HEK293T (cell line): ENCODE results near the gene UVRAG.
A peak's percentile ranks its signal among the peaks of the same experiment; 100 is the strongest.

ENCODE experiments used
- CTCF ChIA-PET: fragments of 350-600 bp; formaldehyde crosslinking; extraction: SDS; loops from one replicate; lab custom pipeline; 2021; ENCODE audit warnings: antibody characterized with exemption, inconsistent platforms; lab: Yijun Ruan, JAX
- POLR2A ChIA-PET: fragments of 350-600 bp; formaldehyde crosslinking; extraction: SDS; loops from one replicate; lab custom pipeline; 2020; ENCODE audit warnings: antibody characterized with exemption, inconsistent platforms; lab: Yijun Ruan, JAX
- DNase-seq: peaks from one replicate; pipeline ENCODE4 v3.0.0; 2012; ENCODE audit warnings: mixed read lengths; ENCODE audit errors: extremely low spot score
- ARNT ChIP-seq: fragments of 450-650 bp; IDR thresholded peaks from 2 replicates; pipeline ENCODE4 v1.6.1; 2017; ENCODE audit warnings: mild to moderate bottlenecking
- BHLHE40 ChIP-seq: fragments of 450-650 bp; IDR thresholded peaks from 2 replicates; pipeline ENCODE4 v1.6.1; 2016; ENCODE audit warnings: mild to moderate bottlenecking, moderate library complexity, borderline replicate concordance
- CTBP1 ChIP-seq: fragments of 450-650 bp; IDR thresholded peaks from 2 replicates; pipeline ENCODE4 v1.6.1; 2016; ENCODE audit warnings: borderline replicate concordance
- ELF4 ChIP-seq: fragments of 450-650 bp; IDR thresholded peaks from 2 replicates; pipeline ENCODE4 v1.6.1; 2017; ENCODE audit warnings: antibody characterized with exemption
- FOXA1 ChIP-seq: fragments of 450-650 bp; IDR thresholded peaks from 2 replicates; pipeline ENCODE4 v1.6.1; 2016; ENCODE audit warnings: mild to moderate bottlenecking
- FOXK2 ChIP-seq: fragments of 450-650 bp; IDR thresholded peaks from 2 replicates; pipeline ENCODE4 v1.6.1; 2016; ENCODE audit warnings: mild to moderate bottlenecking
- FOXM1 ChIP-seq: fragments of 450-650 bp; IDR thresholded peaks from 2 replicates; pipeline ENCODE4 v1.6.1; 2017; ENCODE audit warnings: mild to moderate bottlenecking, borderline replicate concordance
- HDGF ChIP-seq: fragments of 450-650 bp; IDR thresholded peaks from 2 replicates; pipeline ENCODE4 v1.6.1; 2017; ENCODE audit warnings: antibody characterized with exemption, borderline replicate concordance
- L3MBTL2 ChIP-seq: fragments of 450-650 bp; conservative IDR thresholded peaks from 2 replicates; pipeline ENCODE4 v1.6.1; 2016; ENCODE audit warnings: mild to moderate bottlenecking
- LEF1 ChIP-seq: fragments of 450-650 bp; IDR thresholded peaks from 2 replicates; pipeline ENCODE4 v1.6.1; 2017; ENCODE audit warnings: mild to moderate bottlenecking, borderline replicate concordance
- NFRKB ChIP-seq: fragments of 450-650 bp; IDR thresholded peaks from 2 replicates; pipeline ENCODE4 v1.6.1; 2016; ENCODE audit warnings: mild to moderate bottlenecking, moderate library complexity
- SP1 ChIP-seq: fragments of 450-650 bp; IDR thresholded peaks from 2 replicates; pipeline ENCODE4 v1.6.1; 2017
- SUZ12 ChIP-seq: fragments of 450-650 bp; IDR thresholded peaks from 2 replicates; pipeline ENCODE4 v1.6.1; 2016; ENCODE audit warnings: mild to moderate bottlenecking
- TARDBP ChIP-seq: fragments of 450-650 bp; IDR thresholded peaks from 2 replicates; pipeline ENCODE4 v1.6.1; 2016
- ZNF384 ChIP-seq: fragments of 450-650 bp; IDR thresholded peaks from 2 replicates; pipeline ENCODE4 v1.6.1; 2016
- TF ChIP-seq, protein P1 (sequence below): fragments of 450-650 bp; IDR thresholded peaks from 2 replicates; pipeline ENCODE4 v1.6.1; 2016

UVRAG gene

DNA sequence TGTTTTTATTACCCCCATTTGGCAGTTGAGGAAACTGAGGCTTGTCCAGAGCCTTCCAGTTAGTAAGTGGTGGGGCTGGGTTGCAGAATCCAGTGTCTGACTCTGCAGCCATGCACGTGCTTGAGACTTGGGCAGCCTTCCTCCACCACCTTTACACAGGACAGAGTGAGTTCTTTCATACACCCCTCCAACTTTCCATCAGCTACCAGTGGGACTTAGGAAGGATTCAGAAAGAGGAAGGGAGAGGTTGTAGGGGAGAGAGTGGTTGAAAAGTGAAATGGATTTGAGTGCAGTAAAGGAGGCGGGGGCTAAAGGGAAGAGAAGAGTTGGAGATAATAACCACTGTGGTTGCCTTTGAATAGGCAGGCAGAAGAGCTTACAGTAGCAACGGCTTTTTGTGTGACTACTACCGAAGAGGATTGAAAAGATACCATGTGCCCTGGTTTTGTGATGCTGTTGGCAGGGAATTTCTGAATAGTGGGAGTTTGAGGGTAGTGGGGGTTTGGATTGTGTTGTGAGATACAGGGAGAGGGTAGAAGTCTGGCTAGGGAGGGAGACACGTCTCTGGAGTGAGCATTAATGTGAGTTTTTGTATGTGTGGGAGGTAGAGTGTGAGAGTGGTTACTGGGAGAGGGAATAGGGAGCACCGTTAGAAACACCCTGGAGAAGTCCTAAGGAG is 1.7 kb downstream of the UVRAG start:
- DNase-seq = no peak
- POLR2A ChIA-PET = no interaction called here
- CTCF ChIA-PET = no interaction called here
- TF ChIP-seq BHLHE40 = no peak
- peak; percentile 43 for TF ChIP-seq L3MBTL2

GRCh38 chr11:75820645-75821044 is 5.6 kb downstream of the UVRAG start:
- ChIA-PET CTCF (no interaction called here), POLR2A (no interaction called here)
- no peak for DNase-seq

GRCh38 chr11:75821202-75821601 is 6.2 kb downstream of the UVRAG start:
- no peak for DNase-seq
- ChIA-PET POLR2A (no interaction called here), CTCF (no interaction called here)
- TF ChIP-seq ZNF384 (no peak), TARDBP (no peak), ELF4 (no peak)
- TF ChIP-seq, protein P1, sequence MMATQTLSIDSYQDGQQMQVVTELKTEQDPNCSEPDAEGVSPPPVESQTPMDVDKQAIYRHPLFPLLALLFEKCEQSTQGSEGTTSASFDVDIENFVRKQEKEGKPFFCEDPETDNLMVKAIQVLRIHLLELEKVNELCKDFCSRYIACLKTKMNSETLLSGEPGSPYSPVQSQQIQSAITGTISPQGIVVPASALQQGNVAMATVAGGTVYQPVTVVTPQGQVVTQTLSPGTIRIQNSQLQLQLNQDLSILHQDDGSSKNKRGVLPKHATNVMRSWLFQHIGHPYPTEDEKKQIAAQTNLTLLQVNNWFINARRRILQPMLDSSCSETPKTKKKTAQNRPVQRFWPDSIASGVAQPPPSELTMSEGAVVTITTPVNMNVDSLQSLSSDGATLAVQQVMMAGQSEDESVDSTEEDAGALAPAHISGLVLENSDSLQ = no peak

More at GRCh38 chr11:75820645-75821044, 5.6 kb downstream of the UVRAG start:
- TF ChIP-seq BHLHE40 (no peak), FOXM1 (no peak), SUZ12 (no peak), SP1 (no peak), TARDBP (no peak), FOXK2 (no peak), LEF1 (no peak), ARNT (no peak), FOXA1 (no peak), ZNF384 (no peak), ELF4 (no peak), HDGF (no peak), CTBP1 (no peak), NFRKB (no peak), L3MBTL2 (no peak)
- TF ChIP-seq, protein P1 = no peak

GRCh38 chr11:75822541-75822940 is 7.5 kb downstream of the UVRAG start:
- TF ChIP-seq ARNT (no peak), FOXM1 (no peak), SP1 (no peak), ELF4 (no peak), HDGF (no peak), BHLHE40 (no peak), FOXK2 (no peak), L3MBTL2 (no peak), ZNF384 (no peak), LEF1 (no peak), SUZ12 (no peak), NFRKB (no peak), CTBP1 (no peak), FOXA1 (no peak), TARDBP (no peak)
- TF ChIP-seq, protein P1 = no peak
- DNase-seq = no peak
- ChIA-PET CTCF (interaction anchor here (1.1 to 1.2 kb wide), 2 partner anchors 45 to 330 kb away, joined by 3 to 7 read pairs; no protein-coding TSS in a partner anchor), POLR2A (no interaction called here)

- TF ChIP-seq FOXM1 (no peak), LEF1 (no peak), NFRKB (no peak), ELF4 (no peak), HDGF (no peak), ZNF384 (no peak), ARNT (no peak), CTBP1 (no peak), TARDBP (no peak), BHLHE40 (no peak), SUZ12 (no peak)
- TF ChIP-seq, protein P1 = no peak
- no peak for DNase-seq
- POLR2A ChIA-PET = interaction anchor here (0.5 kb wide), 1 partner anchor 22 kb away, joined by 3 read pairs; no protein-coding TSS in a partner anchor
- CTCF ChIA-PET = no interaction called here
Observed at GRCh38 chr11:75823415-75823814, 8.4 kb downstream of the UVRAG start.

DNA sequence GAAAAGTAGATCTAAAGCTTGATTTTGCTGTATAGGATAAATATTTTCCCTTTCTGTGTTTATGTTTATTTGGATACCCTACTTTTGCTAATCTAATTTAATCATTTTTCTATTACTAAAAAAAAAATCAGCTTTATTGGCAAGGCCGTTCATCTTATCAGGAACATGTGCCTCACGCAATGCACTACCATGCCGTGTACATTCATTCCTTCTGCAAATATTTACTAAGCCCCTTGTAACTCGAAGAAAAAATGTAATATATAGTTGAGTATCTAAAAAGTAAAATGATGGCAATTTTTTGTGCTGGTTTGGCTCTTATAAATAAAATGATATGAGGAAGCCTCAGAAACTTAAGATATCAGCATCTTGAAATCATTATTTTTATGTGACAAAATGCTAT is 8.9 kb downstream of the UVRAG start:
- POLR2A ChIA-PET = interaction anchor here (0.5 kb wide), 1 partner anchor 22 kb away, joined by 3 read pairs; no protein-coding TSS in a partner anchor
- TF ChIP-seq L3MBTL2 = no peak
- no peak for TF ChIP-seq FOXK2
- TF ChIP-seq, protein P1 = no peak
- no peak for TF ChIP-seq LEF1
- TF ChIP-seq ELF4 = no peak
- TF ChIP-seq FOXM1 = no peak
- TF ChIP-seq NFRKB = no peak
- DNase-seq = no peak
- CTCF ChIA-PET = no interaction called here
